ENCODE results near the gene FAM83D.

GRCh38 chr20:38919683-38920082, 6.5 kb upstream of the FAM83D start:
- TF ChIP-seq CTCF (IDR thresholded peaks at IDR 0.05) (no peak), EZH2 (IDR thresholded peaks at IDR 0.05) (no peak), EZH2phosphoT487 (IDR thresholded peaks at IDR 0.05) (no peak)

Measured in neural progenitor cell (in vitro differentiated cells).